HCT116 (cell line): Measurements from ENCODE around the gene PRSS56. TPM values are rescaled to one million over a fixed set of nuclear protein-coding genes. Genes with fewer than 3 reads are reported as not detected.

Source experiments
- ATAC-seq: fragments of 200-7000 bp; cut with Tn5 transposase; 2 replicates; pipeline ENCODE4 v1.9.1; 2020; ENCODE audit warnings: mild to moderate bottlenecking, moderate library complexity
- BruUV-seq: library from RNA; stranded (reverse); fragments of 400-500 nt; replicated peaks from 2 replicates; lab custom pipeline; 2021; lab: Mats Ljungman, UMichigan
- CTCF ChIA-PET: fragments of 300-600 bp; sonication (Branson Sonifier 250); formaldehyde crosslinking; loops from one replicate; lab custom pipeline; 2021; ENCODE audit warnings: antibody characterized with exemption; lab: Charles Lee
- POLR2A ChIA-PET: fragments of 300-600, 350-600 bp; sonication (Branson Sonifier 250); formaldehyde crosslinking; loops from one replicate; lab custom pipeline; 2021; ENCODE audit warnings: antibody characterized with exemption; lab: Charles Lee
- RAD21 ChIA-PET, 2 experiments: fragments of 300-600 bp; sonication (Branson Sonifier 250); formaldehyde crosslinking; loops; one replicate each; lab custom pipeline; 2023; ENCODE audit warnings: low total read pairs in 2 of 2; ENCODE audit not compliant: uncharacterized antibody in 2 of 2, unreplicated experiment in 2 of 2, low non-redundant PET in 1 of 2; lab: Charles Lee
- DNase-seq: peaks from one replicate; pipeline ENCODE4 v3.0.0-alpha.2; 2010; ENCODE audit warnings: low read depth, low spot score
- H2AFZ ChIP-seq: fragments of 200-600 bp; shearing (Covaris generic), sonication (generic); 2 replicates; pipeline ENCODE4 v1.6.1; 2017; ENCODE audit warnings: low read depth, mixed run types, mixed read lengths, antibody characterized with exemption, low read length; ENCODE audit not compliant: poor library complexity, severe bottlenecking
- H3K27ac ChIP-seq: 2 replicates; pipeline ENCODE4 v1.5.1; 2012; ENCODE audit warnings: low read depth, low read length
- H3K27me3 ChIP-seq: fragments of 200-600 bp; sonication (generic); 2 replicates; pipeline ENCODE4 v1.6.1; 2016; ENCODE audit warnings: mixed run types, low read length, mixed read lengths; ENCODE audit not compliant: insufficient read depth
- H3K36me3 ChIP-seq, 2 experiments: fragments of 200-500 bp in 1 of 2; fragments of 200-600 bp in 1 of 2; sonication (Bioruptor generic) in 1 of 2; sonication (generic) in 1 of 2; 2 replicates each; pipeline versions ENCODE4 v1.5.1 to v1.6.1; 2014 to 2016; ENCODE audit warnings: low read length in 2 of 2, inconsistent platforms in 1 of 2, mixed read lengths in 1 of 2, mixed run types in 1 of 2; ENCODE audit not compliant: insufficient read depth in 2 of 2, control insufficient read depth in 1 of 2
- H3K4me1 ChIP-seq, 2 experiments: fragments of 200-600 bp in 1 of 2; sonication (generic) in 1 of 2; 2 replicates each; pipeline versions ENCODE4 v1.5.1 to v1.6.1; 2012 to 2017; ENCODE audit warnings: low read length in 2 of 2, inconsistent platforms in 1 of 2, mild to moderate bottlenecking in 1 of 2, mixed read lengths in 1 of 2, mixed run types in 1 of 2, moderate library complexity in 1 of 2; ENCODE audit not compliant: insufficient read depth in 2 of 2, control insufficient read depth in 1 of 2
- H3K4me2 ChIP-seq: fragments of 200-600 bp; sonication (generic); 2 replicates; pipeline ENCODE4 v1.6.1; 2017; ENCODE audit warnings: mixed run types, low read length, mixed read lengths
- H3K4me3 ChIP-seq, 2 experiments: fragments of 200-600 bp in 1 of 2; sonication (generic) in 1 of 2; replicated peaks in 1 of 2; 2 replicates each; pipeline ENCODE4 v1.5.1; 2011 to 2016; ENCODE audit warnings: low read length in 2 of 2, control low read depth in 1 of 2, low read depth in 1 of 2, mild to moderate bottlenecking in 1 of 2, mixed read lengths in 1 of 2, mixed run types in 1 of 2
- H3K79me2 ChIP-seq: fragments of 200-600 bp; sonication (generic); 2 replicates; pipeline ENCODE4 v1.6.1; 2017; ENCODE audit warnings: mild to moderate bottlenecking, mixed run types, low read length, moderate library complexity, mixed read lengths; ENCODE audit not compliant: insufficient read depth
- H3K9ac ChIP-seq: fragments of 200-600 bp; sonication (generic); 2 replicates; pipeline ENCODE4 v1.6.1; 2016; ENCODE audit warnings: low read length, mixed read lengths
- H3K9me2 ChIP-seq: fragments of 200-600 bp; sonication (generic), shearing (Covaris generic); 2 replicates; pipeline ENCODE4 v1.6.1; 2017; ENCODE audit warnings: mixed run types, mild to moderate bottlenecking, moderate library complexity; ENCODE audit not compliant: insufficient read depth
- H3K9me3 ChIP-seq, 2 experiments: fragments of 200-500 bp in 1 of 2; fragments of 200-600 bp in 1 of 2; sonication (Bioruptor generic) in 1 of 2; sonication (generic) in 1 of 2; 2 replicates each; pipeline ENCODE4 v1.6.1; 2014 to 2017; ENCODE audit warnings: low read length in 2 of 2, mixed read lengths in 2 of 2, inconsistent platforms in 1 of 2, low read depth in 1 of 2, mild to moderate bottlenecking in 1 of 2, mixed run types in 1 of 2, moderate library complexity in 1 of 2; ENCODE audit not compliant: control insufficient read depth in 1 of 2, insufficient read depth in 1 of 2
- H4K20me1 ChIP-seq: fragments of 200-600 bp; sonication (generic), shearing (Covaris generic); 2 replicates; pipeline ENCODE4 v1.6.1; 2017; ENCODE audit warnings: mixed run types, mild to moderate bottlenecking, moderate library complexity; ENCODE audit not compliant: insufficient read depth
- CBX3 ChIP-seq: IDR thresholded peaks from 2 replicates; pipeline ENCODE4 v1.6.1; 2012; ENCODE audit warnings: low read depth
- CEBPB ChIP-seq: IDR thresholded peaks from 2 replicates; pipeline ENCODE4 v1.6.1; 2012; ENCODE audit warnings: low read depth
- EGR1 ChIP-seq: IDR thresholded peaks from 2 replicates; pipeline ENCODE4 v1.6.1; 2012; ENCODE audit warnings: low read depth
- ELF1 ChIP-seq: IDR thresholded peaks from 2 replicates; pipeline ENCODE4 v1.6.1; 2012; ENCODE audit warnings: low read depth, borderline replicate concordance
- POLR2A ChIP-seq: IDR thresholded peaks from 2 replicates; pipeline ENCODE4 v1.7.0; 2011; ENCODE audit warnings: borderline replicate concordance; ENCODE audit not compliant: insufficient read depth, insufficient read length; ENCODE audit errors: extremely low read depth
- POLR2AphosphoS5 ChIP-seq: IDR thresholded peaks from 2 replicates; pipeline ENCODE4 v1.6.1; 2011; ENCODE audit warnings: mild to moderate bottlenecking, low read depth, low read length, moderate library complexity
- REST ChIP-seq: IDR thresholded peaks from 2 replicates; pipeline ENCODE4 v1.6.1; 2012; ENCODE audit warnings: low read depth
- SRF ChIP-seq: IDR thresholded peaks from 2 replicates; pipeline ENCODE4 v1.6.1; 2012; ENCODE audit warnings: low read depth
- ZFX ChIP-seq: fragments of 450-650 bp; IDR thresholded peaks from 2 replicates; pipeline ENCODE4 v1.6.1; 2017
- ZNF274 ChIP-seq: fragments of 200-500 bp; sonication (Bioruptor generic); IDR thresholded peaks from 2 replicates; pipeline ENCODE4 v1.6.1; 2014; ENCODE audit warnings: mild to moderate bottlenecking, low read depth, low read length, inconsistent platforms
- intact Hi-C: fragments of 100-400 bp; cut with micrococcal nuclease; formaldehyde crosslinking; loops from 2 replicates; pipeline ENCODE4 v1.10.0; 2022
- total RNA-seq: library from RNA; stranded (reverse); gene quantifications from one replicate; pipeline ENCODE4 v1.2.1, GENCODE V29; 2021; ENCODE audit not compliant: unreplicated experiment
- TF ChIP-seq, protein P1 (sequence below), 3 experiments: fragments of 200-600 bp in 1 of 3; sonication (generic) in 1 of 3; IDR thresholded peaks in 2 of 3; conservative IDR thresholded peaks in 1 of 3; 2 replicates each; pipeline ENCODE4 v1.5.1; 2012 to 2017; ENCODE audit warnings: low read depth in 2 of 3, low read length in 2 of 3, antibody characterized with exemption in 1 of 3, borderline replicate concordance in 1 of 3, control low read depth in 1 of 3, mild to moderate bottlenecking in 1 of 3, mixed read lengths in 1 of 3, mixed run types in 1 of 3, moderate library complexity in 1 of 3; ENCODE audit not compliant: insufficient read depth in 1 of 3

Gene PRSS56
- total RNA-seq, 1 experiment from 2014 or later: not detected

GRCh38 chr2:232524771-232525170 lies 4.6 kb downstream of the PRSS56 start:
- POLR2A ChIA-PET: no interaction called here
- CTCF ChIA-PET: no interaction called here
- no TSS peak for BruUV-seq
- Histone ChIP-seq H3K4me3 (no peak overlapping the region), H3K4me1 (peaks cover 0 to 6% of the 10 kb centered on the region in 2 experiments; a peak in 1 of 4 replicates), H3K36me3 (no peaks in the 10 kb centered on the region), H3K27me3 (no peaks in the 10 kb centered on the region), H4K20me1 (no peaks in the 10 kb centered on the region), H3K79me2 (no peaks in the 10 kb centered on the region), H3K4me2 (peak overlapping the region; percentile 56; the same call in 1 of the 2 replicates), H3K9ac (no peak overlapping the region), H2AFZ (no peak overlapping the region), H3K9me3 (no peaks in the 10 kb centered on the region), H3K27ac (no peak overlapping the region), H3K9me2 (no peaks in the 10 kb centered on the region)
- RAD21 ChIA-PET: no interaction called here
- intact Hi-C loops: loop anchor here (10.0 kb wide), 1 partner anchor 180 kb away; no protein-coding TSS in a partner anchor
- TF ChIP-seq ELF1: no peak
- no peak for TF ChIP-seq REST
- TF ChIP-seq, protein P1, sequence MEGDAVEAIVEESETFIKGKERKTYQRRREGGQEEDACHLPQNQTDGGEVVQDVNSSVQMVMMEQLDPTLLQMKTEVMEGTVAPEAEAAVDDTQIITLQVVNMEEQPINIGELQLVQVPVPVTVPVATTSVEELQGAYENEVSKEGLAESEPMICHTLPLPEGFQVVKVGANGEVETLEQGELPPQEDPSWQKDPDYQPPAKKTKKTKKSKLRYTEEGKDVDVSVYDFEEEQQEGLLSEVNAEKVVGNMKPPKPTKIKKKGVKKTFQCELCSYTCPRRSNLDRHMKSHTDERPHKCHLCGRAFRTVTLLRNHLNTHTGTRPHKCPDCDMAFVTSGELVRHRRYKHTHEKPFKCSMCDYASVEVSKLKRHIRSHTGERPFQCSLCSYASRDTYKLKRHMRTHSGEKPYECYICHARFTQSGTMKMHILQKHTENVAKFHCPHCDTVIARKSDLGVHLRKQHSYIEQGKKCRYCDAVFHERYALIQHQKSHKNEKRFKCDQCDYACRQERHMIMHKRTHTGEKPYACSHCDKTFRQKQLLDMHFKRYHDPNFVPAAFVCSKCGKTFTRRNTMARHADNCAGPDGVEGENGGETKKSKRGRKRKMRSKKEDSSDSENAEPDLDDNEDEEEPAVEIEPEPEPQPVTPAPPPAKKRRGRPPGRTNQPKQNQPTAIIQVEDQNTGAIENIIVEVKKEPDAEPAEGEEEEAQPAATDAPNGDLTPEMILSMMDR (IDR thresholded peaks at IDR 0.05 in 2 of 3, conservative IDR thresholded peaks at IDR 0.05 in 1 of 3; ENCODE audit: borderline replicate concordance in 1 of 3, insufficient read depth in 1 of 3, low read depth in 2 of 3, low read length in 2 of 3): no peak
- no peak for TF ChIP-seq SRF
- no peak for TF ChIP-seq POLR2A
- no peak for TF ChIP-seq ZNF274
- no peak for TF ChIP-seq CBX3
- TF ChIP-seq ZFX: no peak
- no peak for TF ChIP-seq CEBPB
- TF ChIP-seq EGR1: no peak
- no peak for TF ChIP-seq POLR2AphosphoS5
- DNase-seq (no peak), ATAC-seq (no peak)
